ENCODE data around the gene DNAJA1. TPM values are rescaled to one million over a fixed set of nuclear protein-coding genes. Genes with fewer than 3 reads are reported as not detected.

DNAJA1 gene
- total RNA-seq (100 to 1,000 TPM in 8 of 9 donors, 10 to 100 TPM in 1; 89.7 to 210 (median 133) TPM), polyA plus RNA-seq (100 to 1,000 TPM in 1 of 3 donors, 10 to 100 TPM in 2; 56.6 to 355 (median 57.8) TPM)
- long read RNA-seq, donor 1, transcript DNAJA1-201 (9 exons, 2,381 nt), result major isoform, 132 of 447 reads
- long read RNA-seq, donor 1, partial matches to known transcripts, result 298 of 447 reads
- long read RNA-seq, donor 1, other reads (novel, unspliced or antisense), result 17 of 447 reads
- long read RNA-seq, donor 2, transcript DNAJA1-201 (9 exons, 2,381 nt), result major isoform, 58 of 218 reads
- long read RNA-seq, donor 2, partial matches to known transcripts, result 160 of 218 reads
- long read RNA-seq, donor 2, other reads (novel, unspliced or antisense), result 0 of 218 reads
- long read RNA-seq, donor 3, transcript DNAJA1-201 (9 exons, 2,381 nt), result major isoform, 105 of 212 reads
- long read RNA-seq, donor 3, partial matches to known transcripts, result 102 of 212 reads
- long read RNA-seq, donor 3, other reads (novel, unspliced or antisense), result 5 of 212 reads
- long read RNA-seq, donor 4, transcript DNAJA1-201 (9 exons, 2,381 nt), result major isoform, 203 of 244 reads
- long read RNA-seq, donor 4, partial matches to known transcripts, result 34 of 244 reads
- long read RNA-seq, donor 4, other reads (novel, unspliced or antisense), result 7 of 244 reads
- long read RNA-seq, donor 5, transcript DNAJA1-201 (9 exons, 2,381 nt), result major isoform, 338 of 353 reads
- long read RNA-seq, donor 5, partial matches to known transcripts, result 4 of 353 reads
- long read RNA-seq, donor 5, other reads (novel, unspliced or antisense), result 11 of 353 reads
- long read RNA-seq, donor 6, transcript DNAJA1-201 (9 exons, 2,381 nt), result major isoform, 97 of 143 reads
- long read RNA-seq, donor 6, partial matches to known transcripts, result 41 of 143 reads
- long read RNA-seq, donor 6, other reads (novel, unspliced or antisense), result 5 of 143 reads
- long read RNA-seq, donor 7, transcript DNAJA1-201 (9 exons, 2,381 nt), result major isoform, 54 of 199 reads
- long read RNA-seq, donor 7, partial matches to known transcripts, result 145 of 199 reads
- long read RNA-seq, donor 7, other reads (novel, unspliced or antisense), result 0 of 199 reads
- long read RNA-seq, donor 8, transcript DNAJA1-201 (9 exons, 2,381 nt), result major isoform, 174 of 435 reads
- long read RNA-seq, donor 8, partial matches to known transcripts, result 256 of 435 reads
- long read RNA-seq, donor 8, other reads (novel, unspliced or antisense), result 5 of 435 reads
- long read RNA-seq, donor 9, transcript DNAJA1-201 (9 exons, 2,381 nt), result major isoform, 93 of 192 reads
- long read RNA-seq, donor 9, partial matches to known transcripts, result 99 of 192 reads
- long read RNA-seq, donor 9, other reads (novel, unspliced or antisense), result 0 of 192 reads
- long read RNA-seq, donor 10, transcript DNAJA1-201 (9 exons, 2,381 nt), result major isoform, 64 of 162 reads
- long read RNA-seq, donor 10, partial matches to known transcripts, result 98 of 162 reads
- long read RNA-seq, donor 10, other reads (novel, unspliced or antisense), result 0 of 162 reads

DNA sequence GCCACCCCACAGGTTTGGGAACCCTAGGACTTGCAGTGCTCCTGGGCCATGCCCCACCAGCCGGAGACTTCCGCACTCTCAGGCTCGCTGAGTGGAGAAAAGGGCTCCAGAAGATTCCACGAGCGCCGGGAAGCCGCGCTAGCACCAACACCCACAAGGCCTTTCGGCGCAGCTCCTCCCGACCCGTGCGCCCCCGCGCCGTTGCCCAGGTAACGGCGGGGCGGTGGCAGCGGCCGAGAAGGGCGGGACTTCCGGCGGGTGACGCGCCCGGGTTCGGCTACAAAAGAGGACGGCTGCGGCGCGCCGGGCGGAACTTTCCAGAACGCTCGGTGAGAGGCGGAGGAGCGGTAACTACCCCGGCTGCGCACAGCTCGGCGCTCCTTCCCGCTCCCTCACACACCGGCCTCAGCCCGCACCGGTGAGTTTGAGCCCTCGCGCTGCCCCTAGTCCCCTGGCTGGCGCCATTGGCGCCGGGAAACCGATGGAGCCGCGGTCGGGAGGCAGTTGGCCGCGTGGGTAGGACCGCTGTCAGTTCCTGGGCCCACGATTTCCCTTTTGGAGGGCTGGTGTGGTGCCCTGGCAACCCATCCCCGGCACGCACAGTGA, at the start of gene DNAJA1:
TSS of gene DNAJA1 (plus strand) at position 308 of the 606 bp plus-strand sequence. CDS start 1,212 bp downstream, outside the sequence.
- Histone ChIP-seq H3K36me3 (replicated peaks in 1 of 2) (peaks cover 0 to 28% of the 10 kb centered on the region in 2 donors), H3K4me3 (peak within 1 kb of the TSS; percentile 58 to 98 (median 88)), H3K27me3 (no peaks in the 10 kb centered on the region), H3K27ac (peak within 1 kb of the TSS; percentile 95 to 100 (median 96)), H3K4me1 (replicated peaks in 1 of 2) (peaks cover 33 to 61% of the 10 kb centered on the region in 2 donors), H3K9me3 (replicated peaks in 1 of 3) (no peaks in the 10 kb centered on the region)
- intact Hi-C loops (cut with DNase I), result no loop called here
- DNase-seq, result peak; percentile 93 to 97 (median 95)
- TF ChIP-seq, protein P1, sequence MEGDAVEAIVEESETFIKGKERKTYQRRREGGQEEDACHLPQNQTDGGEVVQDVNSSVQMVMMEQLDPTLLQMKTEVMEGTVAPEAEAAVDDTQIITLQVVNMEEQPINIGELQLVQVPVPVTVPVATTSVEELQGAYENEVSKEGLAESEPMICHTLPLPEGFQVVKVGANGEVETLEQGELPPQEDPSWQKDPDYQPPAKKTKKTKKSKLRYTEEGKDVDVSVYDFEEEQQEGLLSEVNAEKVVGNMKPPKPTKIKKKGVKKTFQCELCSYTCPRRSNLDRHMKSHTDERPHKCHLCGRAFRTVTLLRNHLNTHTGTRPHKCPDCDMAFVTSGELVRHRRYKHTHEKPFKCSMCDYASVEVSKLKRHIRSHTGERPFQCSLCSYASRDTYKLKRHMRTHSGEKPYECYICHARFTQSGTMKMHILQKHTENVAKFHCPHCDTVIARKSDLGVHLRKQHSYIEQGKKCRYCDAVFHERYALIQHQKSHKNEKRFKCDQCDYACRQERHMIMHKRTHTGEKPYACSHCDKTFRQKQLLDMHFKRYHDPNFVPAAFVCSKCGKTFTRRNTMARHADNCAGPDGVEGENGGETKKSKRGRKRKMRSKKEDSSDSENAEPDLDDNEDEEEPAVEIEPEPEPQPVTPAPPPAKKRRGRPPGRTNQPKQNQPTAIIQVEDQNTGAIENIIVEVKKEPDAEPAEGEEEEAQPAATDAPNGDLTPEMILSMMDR (IDR thresholded peaks at IDR 0.05), result no peak
- TF ChIP-seq POLR2A (IDR thresholded peaks at IDR 0.05), result peak; percentile 96 to 97
- WGBS, 4 donors, result 0 to 1% methylated on average over 59 to 61 of the region's 61 CpGs; no CpG with 5 or more reads in 2 of the 4 donors

DNA sequence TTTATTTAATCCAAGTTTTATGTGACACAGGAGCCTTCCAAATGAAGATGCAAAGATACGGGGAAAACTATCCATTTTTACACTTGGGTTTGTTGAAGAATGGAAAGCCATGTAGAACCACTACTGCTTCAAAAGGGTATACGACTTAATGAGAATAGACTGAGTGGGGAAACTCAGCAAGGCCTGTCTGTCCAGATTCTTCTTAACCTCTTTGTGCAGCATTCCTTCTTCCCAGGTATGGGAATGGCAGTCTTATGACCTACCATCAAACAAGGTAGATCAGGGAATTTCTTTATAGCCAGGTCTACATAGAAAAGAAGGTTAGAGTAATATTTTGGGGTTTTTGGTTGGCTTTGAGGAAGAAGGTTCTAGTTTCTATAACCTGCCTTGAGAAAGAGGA, 47.0 kb upstream of the DNAJA1 start:
- no peak overlapping the region for H3K27ac ChIP-seq
- TF ChIP-seq, protein P1 (IDR thresholded peaks at IDR 0.05), result no peak
- no peak for TF ChIP-seq POLR2A (IDR thresholded peaks at IDR 0.05)
- no peaks in the 10 kb centered on the region for H3K27me3 ChIP-seq
- no peaks in the 10 kb centered on the region for H3K9me3 ChIP-seq (replicated peaks in 1 of 3)
- H3K4me1 ChIP-seq (replicated peaks in 1 of 2), result no peaks in the 10 kb centered on the region
- no peak overlapping the region for H3K4me3 ChIP-seq
- peaks cover 0 to 22% of the 10 kb centered on the region in 2 donors for H3K36me3 ChIP-seq (replicated peaks in 1 of 2)
- 94 to 96% (median 96%) methylated on average over 2 of the region's 2 CpGs for WGBS, 4 donors
- intact Hi-C loops (cut with DNase I), result no loop called here
- DNase-seq, result no peak

DNA sequence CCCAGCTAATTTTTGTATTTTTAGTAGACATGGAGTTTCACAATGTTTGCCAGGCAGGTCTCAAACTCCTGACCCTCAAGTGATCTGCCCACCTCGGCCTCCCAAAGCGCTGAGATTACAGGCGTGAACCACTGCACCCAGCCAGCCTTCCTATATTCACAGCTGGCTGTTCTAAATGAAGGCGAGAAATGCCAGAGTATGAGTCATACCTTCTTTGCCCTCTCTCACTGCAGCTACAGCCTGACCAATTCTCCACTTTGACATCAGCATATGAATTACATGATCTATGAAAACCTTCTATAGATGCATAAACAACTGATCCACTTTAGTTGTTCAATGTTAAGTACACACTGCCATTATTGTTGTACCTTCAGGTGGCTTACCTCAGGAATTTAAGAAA, 38.1 kb upstream of the DNAJA1 start:
- H3K4me1 ChIP-seq (replicated peaks in 1 of 2), result peaks cover under 1% of the 10 kb centered on the region in 2 donors
- H3K36me3 ChIP-seq (replicated peaks in 1 of 2), result peaks cover 0 to 77% of the 10 kb centered on the region in 2 donors
- H3K27ac ChIP-seq, result no peak overlapping the region
- 79 to 93% (median 90%) methylated on average over 4 of the region's 4 CpGs for WGBS, 4 donors
- H3K4me3 ChIP-seq, result no peak overlapping the region
- intact Hi-C loops (cut with DNase I), result loop anchor here in 1 of 2 donors (10.0 kb wide), 1 partner anchor 602 kb away; the partner anchor contains the start of gene ACO1
- no peaks in the 10 kb centered on the region for H3K27me3 ChIP-seq
- TF ChIP-seq, protein P1 (IDR thresholded peaks at IDR 0.05), result no peak
- no peak for TF ChIP-seq POLR2A (IDR thresholded peaks at IDR 0.05)
- no peak for DNase-seq
- H3K9me3 ChIP-seq (replicated peaks in 1 of 3), result no peaks in the 10 kb centered on the region
